ENCODE results near the gene MSI1. TPM values are rescaled to one million over a fixed set of nuclear protein-coding genes. Genes with fewer than 3 reads are reported as not detected.
A peak's percentile ranks its signal among the peaks of the same experiment; 100 is the strongest.

MSI1 gene
- total RNA-seq, 4 donors from 2014 or later: 0.11 to 0.19 (median 0.17) TPM; not detected in 1

- Histone ChIP-seq H3K27ac (replicated peaks in 1 of 4) (no peak overlapping the region), H3K4me1 (no peaks in the 10 kb centered on the region), H3K4me3 (no peak overlapping the region), H3K36me3 (no peaks in the 10 kb centered on the region), H3K27me3 (peaks cover 0 to 4% (median 0%) of the 10 kb centered on the region in 4 donors), H3K9me3 (no peaks in the 10 kb centered on the region)
- WGBS: 88% methylated on average over 5 of the region's 5 CpGs
- no peak for DNase-seq (ENCODE audit: extremely low spot score)
- intact Hi-C loops (cut with DNase I): no loop called here
- TF ChIP-seq CTCF (IDR thresholded peaks at IDR 0.05) (no peak), POLR2A (IDR thresholded peaks at IDR 0.05; ENCODE audit: low read depth) (no peak)
These were observed 36.9 kb downstream of the MSI1 start for GRCh38 chr12:120332041-120332440.

DNA sequence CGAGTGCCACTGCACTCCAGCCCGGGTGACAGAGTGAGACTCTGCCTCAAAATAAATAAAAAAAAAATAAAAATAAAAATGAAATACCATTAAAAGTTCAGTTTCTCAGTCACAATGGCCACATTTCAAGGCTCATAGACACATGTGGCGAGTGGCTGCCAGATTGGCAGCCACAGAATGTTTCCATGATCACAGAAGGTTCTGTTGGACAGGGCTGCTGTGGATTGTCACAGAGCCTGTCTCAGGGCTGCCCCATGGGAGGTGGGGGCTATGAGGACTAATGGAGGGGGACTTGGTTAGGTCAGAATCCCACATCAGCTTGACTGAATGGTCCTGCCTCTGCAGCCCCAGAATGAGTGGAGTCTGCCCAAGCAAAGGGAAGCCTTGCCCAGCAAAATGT is 37.6 kb downstream of the MSI1 start:
- TF ChIP-seq CTCF (IDR thresholded peaks at IDR 0.05) (no peak), POLR2AphosphoS5 (IDR thresholded peaks at IDR 0.05) (no peak), POLR2A (IDR thresholded peaks at IDR 0.05; ENCODE audit: low read depth) (no peak), EP300 (IDR thresholded peaks at IDR 0.05) (no peak)
- Histone ChIP-seq H3K27ac (replicated peaks in 1 of 4) (no peak overlapping the region), H3K27me3 (peaks cover 0 to 4% (median 0%) of the 10 kb centered on the region in 4 donors), H3K4me1 (no peaks in the 10 kb centered on the region), H3K4me3 (no peak overlapping the region), H3K36me3 (no peaks in the 10 kb centered on the region), H3K9me3 (no peaks in the 10 kb centered on the region)
- no peak for DNase-seq (ENCODE audit: extremely low spot score)
- WGBS: 53% methylated on average over 3 of the region's 3 CpGs
- intact Hi-C loops (cut with DNase I): no loop called here

GRCh38 chr12:120328228-120328627 is 40.7 kb downstream of the MSI1 start:
- H3K27ac ChIP-seq (replicated peaks in 1 of 4): no peak overlapping the region
- intact Hi-C loops (cut with DNase I): no loop called here
- peaks cover 0 to 9% (median 6%) of the 10 kb centered on the region in 4 donors for H3K4me1 ChIP-seq
- TF ChIP-seq POLR2A (IDR thresholded peaks at IDR 0.05; ENCODE audit: low read depth): no peak
- TF ChIP-seq CTCF (IDR thresholded peaks at IDR 0.05): no peak
- TF ChIP-seq EP300 (IDR thresholded peaks at IDR 0.05): no peak
- no peak for TF ChIP-seq POLR2AphosphoS5 (IDR thresholded peaks at IDR 0.05)
- peaks cover 0 to 4% (median 0%) of the 10 kb centered on the region in 4 donors for H3K27me3 ChIP-seq
- H3K4me3 ChIP-seq: no peak overlapping the region
- no peak for DNase-seq (ENCODE audit: extremely low spot score)
- H3K36me3 ChIP-seq: no peaks in the 10 kb centered on the region
- WGBS: 84% methylated on average over 4 of the region's 4 CpGs
- no peaks in the 10 kb centered on the region for H3K9me3 ChIP-seq

DNA sequence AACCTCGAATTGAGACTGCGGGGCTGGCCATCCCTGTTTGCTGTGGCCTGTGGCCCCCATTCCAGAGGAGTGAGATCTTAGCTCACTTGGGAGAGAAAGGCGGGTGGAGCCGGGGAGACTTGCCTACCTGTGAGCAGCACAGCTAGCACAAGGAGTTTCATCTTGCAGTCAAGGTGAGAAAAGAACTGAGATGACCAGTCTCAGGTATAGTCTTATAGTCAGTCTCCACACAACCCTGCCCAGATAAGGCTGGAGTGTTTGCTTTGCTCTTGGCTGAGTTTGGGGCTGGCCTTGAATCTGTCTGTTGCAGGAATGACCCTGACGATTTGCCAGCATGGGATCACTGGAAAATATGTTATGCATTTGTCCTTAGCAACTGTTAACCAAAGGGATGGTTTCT is 41.4 kb downstream of the MSI1 start, which contains the start of gene PLA2G1B:
Gene PLA2G1B (minus strand): TSS at position 187 of the 400 bp plus-strand sequence. CDS start 26 bp downstream, at position 161.
- H3K9me3 ChIP-seq: no peaks in the 10 kb centered on the region
- DNase-seq (ENCODE audit: extremely low spot score): no peak
- H3K4me1 ChIP-seq: peaks cover 0 to 9% (median 6%) of the 10 kb centered on the region in 4 donors
- H3K27ac ChIP-seq (replicated peaks in 1 of 4): no peak within 1 kb of the TSS
- no peak for TF ChIP-seq CTCF (IDR thresholded peaks at IDR 0.05)
- TF ChIP-seq POLR2AphosphoS5 (IDR thresholded peaks at IDR 0.05): no peak
- no peak for TF ChIP-seq EP300 (IDR thresholded peaks at IDR 0.05)
- TF ChIP-seq POLR2A (IDR thresholded peaks at IDR 0.05; ENCODE audit: low read depth): no peak
- intact Hi-C loops (cut with DNase I): no loop called here
- no peaks in the 10 kb centered on the region for H3K36me3 ChIP-seq
- peaks cover 0 to 3% (median 0%) of the 10 kb centered on the region in 4 donors for H3K27me3 ChIP-seq
- 82% methylated on average over 5 of the region's 5 CpGs for WGBS
- no peak within 1 kb of the TSS for H3K4me3 ChIP-seq

DNA sequence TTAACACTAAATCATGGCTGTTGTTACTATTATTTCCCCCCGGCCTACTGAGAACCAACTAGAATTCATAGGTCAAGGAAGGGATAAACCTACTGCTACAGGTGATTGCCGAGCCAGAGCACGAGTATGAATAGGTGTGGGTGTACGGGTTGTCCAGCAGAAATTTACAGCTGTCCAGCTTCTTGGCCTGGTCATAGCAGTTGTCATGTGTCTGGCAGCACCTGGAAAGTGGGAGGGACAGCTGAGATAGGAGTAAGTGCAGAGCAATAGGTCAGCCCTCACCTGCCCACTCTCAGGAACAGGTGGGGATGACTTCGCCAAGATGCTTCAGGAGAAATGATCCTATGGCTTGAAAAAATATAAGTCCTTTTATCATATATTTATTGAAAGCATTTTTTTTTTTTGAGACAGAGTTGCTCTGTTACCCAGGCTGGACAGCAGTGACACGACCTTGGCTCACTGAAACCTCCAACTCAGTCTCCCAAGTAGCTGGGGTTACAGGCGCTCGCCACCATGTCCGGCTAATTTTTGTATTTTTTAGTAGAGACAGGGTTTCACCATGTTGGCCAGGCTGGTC is 44.0 kb downstream of the MSI1 start:
- no peak for DNase-seq (ENCODE audit: extremely low spot score)
- peaks cover 0 to 9% (median 6%) of the 10 kb centered on the region in 4 donors for H3K4me1 ChIP-seq
- no peaks in the 10 kb centered on the region for H3K36me3 ChIP-seq
- H3K27ac ChIP-seq (replicated peaks in 1 of 4): no peak overlapping the region
- H3K9me3 ChIP-seq: no peaks in the 10 kb centered on the region
- H3K27me3 ChIP-seq: no peaks in the 10 kb centered on the region
- H3K4me3 ChIP-seq: peak overlapping the region in 1 of 4 donors; percentile 66
- no peak for TF ChIP-seq CTCF (IDR thresholded peaks at IDR 0.05)
- no peak for TF ChIP-seq POLR2A (IDR thresholded peaks at IDR 0.05; ENCODE audit: low read depth)
- no peak for TF ChIP-seq POLR2AphosphoS5 (IDR thresholded peaks at IDR 0.05)
- no peak for TF ChIP-seq EP300 (IDR thresholded peaks at IDR 0.05)
- WGBS: 65% methylated on average over 9 of the region's 9 CpGs
- intact Hi-C loops (cut with DNase I): loop anchor here (1.0 kb wide), 1 partner anchor 112 kb away; no protein-coding TSS in a partner anchor

Data from esophagus muscularis mucosa (tissue), 4 donors.